ENCODE data around the gene SAMD1. TPM values are rescaled to one million over a fixed set of nuclear protein-coding genes. Genes with fewer than 3 reads are reported as not detected.

Gene SAMD1
- total and polyA plus RNA-seq, 9 of the 15 experiments (the other 6 are each of a cell fraction or from before 2014, with no cell fraction given): 2.9 to 96.0 (median 43.5) TPM

GRCh38 chr19:14091081-14091812 lies 696 bp upstream of the SAMD1 start (continued):
- TF ChIP-seq ZNF12 (CRISPR knock-in tag; IDR thresholded peaks at IDR 0.05): no peak
- TF ChIP-seq TCF7 (IDR thresholded peaks at IDR 0.05; ENCODE audit: borderline replicate concordance): no peak
- no peak for TF ChIP-seq GABPB1 (CRISPR knock-in tag; IDR thresholded peaks at IDR 0.05)
- no peak for TF ChIP-seq TBP (optimal IDR thresholded peaks at IDR 0.05; ENCODE audit: low read depth, low read length)
- TF ChIP-seq ETS2 (tag; IDR thresholded peaks at IDR 0.05; ENCODE audit: borderline replicate concordance, poor library complexity, severe bottlenecking): no peak
- TF ChIP-seq MYC (IDR thresholded peaks at IDR 0.05; ENCODE audit: low read depth, low read length): 0 out of 2 replicates have a peak, but pooled peaks have one; percentile 29
- no peak for TF ChIP-seq MYC (CRISPR knock-in tag; IDR thresholded peaks at IDR 0.05; ENCODE audit: borderline replicate concordance, low read depth)
- no peak for TF ChIP-seq ZNF165 (CRISPR knock-in tag; IDR thresholded peaks at IDR 0.05; ENCODE audit: borderline replicate concordance)
- TF ChIP-seq CREBBP (IDR thresholded peaks at IDR 0.05; ENCODE audit: low read depth, low read length): no peak
- TF ChIP-seq BHLHE40 (IDR thresholded peaks at IDR 0.05; ENCODE audit: low read length): 0 out of 2 replicates have a peak, but pooled peaks have one; percentile 3
- TF ChIP-seq TAF9B (IDR thresholded peaks at IDR 0.05; ENCODE audit: partially characterized antibody): no peak
- TF ChIP-seq RBM14 (IDR thresholded peaks at IDR 0.05; ENCODE audit: borderline replicate concordance, insufficient read depth, low read depth, low read length): no peak
- TF ChIP-seq SREBF2 (CRISPR knock-in tag; IDR thresholded peaks at IDR 0.05): no peak
- TF ChIP-seq ERF (CRISPR knock-in tag; IDR thresholded peaks at IDR 0.05): 0 out of 2 replicates have a peak, but pooled peaks have one; percentile 61
- no peak for TF ChIP-seq THRAP3 (IDR thresholded peaks at IDR 0.05; ENCODE audit: borderline replicate concordance)
- TF ChIP-seq GTF3C2 (IDR thresholded peaks at IDR 0.05; ENCODE audit: borderline replicate concordance, extremely low read depth, insufficient read length): no peak
- no peak for TF ChIP-seq RAD21 (CRISPR knock-in tag; conservative IDR thresholded peaks at IDR 0.05 in 1 of 2, IDR thresholded peaks at IDR 0.05 in 1 of 2)
- TF ChIP-seq ASH1L (IDR thresholded peaks at IDR 0.05; ENCODE audit: borderline replicate concordance, low read depth, partially characterized antibody): no peak
- TF ChIP-seq ZNF79 (CRISPR knock-in tag; IDR thresholded peaks at IDR 0.05; ENCODE audit: low read depth): no peak
- no peak for TF ChIP-seq ZZZ3 (IDR thresholded peaks at IDR 0.05)
- no peak for TF ChIP-seq MCM5 (IDR thresholded peaks at IDR 0.05; ENCODE audit: low read depth)
- no peak for TF ChIP-seq HNRNPH1 (optimal IDR thresholded peaks at IDR 0.05; ENCODE audit: low read depth, low read length)
- TF ChIP-seq WHSC1 (IDR thresholded peaks at IDR 0.05; ENCODE audit: low read length): no peak
- TF ChIP-seq TRIM25 (IDR thresholded peaks at IDR 0.05; ENCODE audit: borderline replicate concordance): no peak
- TF ChIP-seq ZNF644 (tag; IDR thresholded peaks at IDR 0.05; ENCODE audit: low read depth): no peak
